ENCODE results near the gene PPP1R3G.

The PPP1R3G gene

DNA sequence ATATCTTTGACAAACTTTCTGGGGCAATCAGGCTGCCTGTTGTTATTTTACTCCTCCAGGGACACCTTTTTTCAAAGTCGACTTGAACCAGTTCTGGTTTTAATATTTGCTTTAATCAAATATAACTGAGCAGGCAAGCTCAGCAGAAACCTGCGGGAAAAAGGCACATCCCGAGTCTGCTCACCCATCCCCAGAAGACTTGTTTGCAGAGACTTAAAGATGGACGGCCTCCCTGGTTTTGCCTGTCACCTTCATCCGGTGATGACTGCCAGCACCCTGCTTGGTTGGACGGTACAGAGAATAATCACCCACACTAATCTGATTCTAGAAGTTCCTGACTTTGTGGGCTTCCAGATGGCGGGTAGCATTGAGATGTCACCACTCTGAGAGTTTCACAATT lies 36.8 kb downstream of the PPP1R3G start:
- no peak for DNase-seq

DNA sequence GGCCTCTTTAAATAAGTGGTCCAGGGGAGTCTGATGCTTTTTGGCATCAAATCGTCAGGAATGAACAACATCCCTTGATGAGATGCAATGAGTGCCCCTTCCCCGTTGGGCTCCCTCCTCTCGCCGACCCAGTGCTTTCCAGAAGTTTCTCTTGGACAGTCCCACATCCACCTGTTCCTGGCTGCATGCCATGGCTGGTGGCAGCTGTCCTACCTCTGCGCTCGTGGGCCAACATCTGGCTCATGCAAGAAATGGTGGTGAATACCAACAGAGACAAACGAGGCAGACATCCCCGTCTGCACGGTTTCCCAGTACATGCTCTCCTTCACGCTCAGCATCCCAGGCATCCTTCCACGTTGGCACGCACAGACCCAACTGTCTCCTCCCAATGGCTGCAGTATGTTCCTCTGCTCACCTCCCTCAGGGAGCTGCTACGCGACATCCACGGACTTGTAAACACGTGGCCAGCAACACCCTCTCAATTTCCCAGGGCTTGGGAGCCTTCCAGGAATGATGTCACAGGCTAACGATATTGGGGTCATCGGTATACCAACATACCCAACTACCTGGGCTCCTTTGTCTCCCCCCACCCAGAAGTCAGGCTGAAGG lies 37.5 kb downstream of the PPP1R3G start:
- DNase-seq = no peak

DNA sequence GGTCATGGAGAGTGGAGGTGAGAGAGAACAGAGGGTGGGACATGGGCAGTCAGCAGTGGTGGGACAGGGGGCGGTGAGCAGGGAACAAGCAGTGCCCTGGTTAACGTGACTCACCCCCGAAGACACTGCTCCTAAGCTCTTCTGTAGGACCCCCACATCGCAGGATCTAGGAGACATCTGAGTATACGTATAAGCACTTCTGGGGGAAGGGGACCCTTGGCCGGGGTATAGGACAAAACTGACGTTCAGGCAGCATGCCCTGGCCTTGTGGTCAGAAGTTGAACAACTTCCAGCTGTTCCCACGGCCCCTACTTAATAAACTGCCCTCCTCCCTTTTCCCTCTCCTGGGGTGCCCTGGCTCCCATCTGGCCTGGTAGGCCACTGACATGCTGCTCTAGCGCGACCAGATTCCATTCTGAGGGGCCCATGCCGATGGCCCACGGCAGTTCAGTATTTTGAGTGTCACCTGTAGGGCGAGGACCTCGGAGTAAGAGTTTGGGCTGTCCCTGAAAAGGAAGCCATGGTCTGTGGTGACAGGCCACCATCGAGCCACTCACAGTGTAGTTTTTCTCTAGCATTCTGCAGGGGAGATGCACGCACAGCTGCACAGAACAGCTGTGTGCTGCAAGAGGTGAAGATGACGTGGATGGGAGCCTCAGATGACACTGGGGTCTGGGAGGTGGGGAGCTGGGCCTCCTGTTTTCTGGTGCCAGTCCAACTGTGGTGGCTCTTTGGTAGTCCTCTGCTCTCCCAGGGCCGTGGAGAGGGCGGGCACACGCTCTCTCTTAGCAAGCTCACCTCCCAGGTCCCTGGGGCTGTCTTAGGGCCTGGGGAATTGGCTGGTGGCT lies 38.4 kb downstream of the PPP1R3G start:
- DNase-seq = no peak

DNA sequence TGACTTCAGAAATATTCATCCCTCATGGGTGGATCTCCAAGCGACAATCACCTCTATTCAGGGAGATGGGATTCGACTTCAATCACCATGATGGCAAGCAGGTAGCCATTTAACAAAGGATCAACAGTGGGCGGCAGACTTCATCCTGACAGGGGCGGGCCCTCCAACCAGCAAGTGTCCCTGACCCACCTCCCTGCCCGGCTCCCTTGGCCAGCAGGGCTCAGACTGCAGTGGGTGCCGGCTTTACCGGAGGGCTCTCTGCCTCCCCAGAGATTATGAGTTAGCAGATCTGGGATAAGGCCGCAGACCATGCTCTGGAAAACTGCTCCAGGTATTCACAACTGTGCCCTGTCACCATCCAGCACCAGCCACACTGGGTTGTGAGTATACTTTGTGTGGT lies 39.4 kb downstream of the PPP1R3G start:
- no peak for DNase-seq

DNA sequence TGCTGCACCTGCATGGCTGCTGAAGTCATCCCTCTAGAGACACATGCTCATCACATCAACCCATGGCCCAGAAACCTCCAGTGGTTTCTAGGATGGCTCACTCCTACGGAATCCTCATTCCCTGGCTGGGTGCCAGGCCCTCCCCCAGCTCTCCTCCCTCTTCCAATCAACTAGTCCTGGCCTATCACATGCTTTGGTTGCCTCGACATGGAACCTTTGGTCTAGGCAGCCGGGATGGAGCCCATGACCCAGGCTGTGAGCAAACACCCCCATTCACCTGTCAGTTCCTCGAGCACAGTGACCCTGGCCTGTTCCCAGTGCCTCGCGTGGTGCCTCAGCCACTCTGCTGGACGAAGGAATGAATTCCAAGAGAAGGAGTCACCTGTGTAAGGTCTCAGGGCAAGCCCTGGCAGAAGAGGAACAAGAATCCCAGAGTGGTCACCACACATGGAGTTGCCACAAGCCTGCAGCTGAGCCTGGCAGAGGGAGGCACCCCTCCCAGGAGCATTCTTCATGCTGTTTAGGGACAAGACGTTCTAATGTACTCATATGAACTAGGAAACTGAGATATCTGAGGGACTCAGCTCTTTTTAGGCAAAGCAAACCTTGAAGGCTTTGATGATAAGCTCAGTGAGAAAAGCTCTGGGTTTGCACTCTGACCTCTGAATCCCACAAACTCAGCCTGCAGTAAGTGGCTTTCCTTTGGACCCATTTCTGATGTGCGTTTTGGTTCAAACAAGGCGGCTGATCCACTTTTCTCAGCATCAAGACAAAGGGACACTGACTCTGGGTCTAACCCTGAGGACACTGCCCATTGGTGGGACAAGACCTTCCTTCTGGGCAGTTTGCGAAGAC lies 40.2 kb downstream of the PPP1R3G start:
- DNase-seq = no peak

DNA sequence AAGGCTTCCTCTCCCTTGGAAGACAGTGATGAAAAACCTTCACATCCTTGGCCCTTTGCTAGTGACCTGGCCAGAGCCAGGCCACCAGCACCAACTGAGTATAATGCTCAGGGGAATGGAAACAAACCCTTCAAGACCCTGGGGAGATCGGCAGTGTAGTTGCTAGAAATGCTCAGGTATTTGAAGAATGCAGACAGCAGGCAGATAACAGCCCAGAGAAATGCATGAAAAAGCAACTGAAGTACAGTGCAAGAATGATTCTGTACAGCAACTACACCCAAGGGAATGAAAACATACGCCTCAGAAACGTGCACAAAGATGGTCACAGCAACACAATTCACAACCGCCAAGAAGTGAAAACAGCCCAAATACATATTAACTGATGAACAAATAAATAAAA lies 41.1 kb downstream of the PPP1R3G start:
- no peak for DNase-seq

DNA sequence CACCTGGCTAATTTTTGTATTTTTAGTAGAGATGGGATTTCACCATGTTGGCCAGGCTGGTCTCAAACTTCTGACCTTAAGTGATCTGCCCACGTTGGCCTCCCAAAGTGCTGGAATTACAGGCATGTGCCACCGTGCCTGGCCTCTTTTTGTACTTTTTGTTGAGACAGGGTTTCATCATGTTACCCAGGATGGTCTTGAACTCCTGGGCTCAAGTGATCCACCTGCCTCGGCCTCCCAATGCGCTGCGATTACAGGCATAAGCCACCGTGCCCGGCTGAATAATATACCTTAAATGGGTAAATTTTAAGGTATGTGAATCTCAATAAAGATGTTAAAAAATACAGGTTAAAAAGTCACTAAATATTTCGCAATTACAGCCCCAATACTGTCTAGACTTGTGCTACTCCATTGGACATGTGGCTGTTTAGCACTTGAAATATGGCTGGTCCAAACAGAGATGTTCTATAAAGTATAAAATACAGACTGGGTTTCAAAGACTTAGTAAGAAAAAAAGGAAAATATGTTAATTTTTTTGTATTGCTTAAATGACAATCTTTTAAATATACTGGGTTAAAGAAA lies 42.1 kb downstream of the PPP1R3G start:
- no peak for DNase-seq

DNA sequence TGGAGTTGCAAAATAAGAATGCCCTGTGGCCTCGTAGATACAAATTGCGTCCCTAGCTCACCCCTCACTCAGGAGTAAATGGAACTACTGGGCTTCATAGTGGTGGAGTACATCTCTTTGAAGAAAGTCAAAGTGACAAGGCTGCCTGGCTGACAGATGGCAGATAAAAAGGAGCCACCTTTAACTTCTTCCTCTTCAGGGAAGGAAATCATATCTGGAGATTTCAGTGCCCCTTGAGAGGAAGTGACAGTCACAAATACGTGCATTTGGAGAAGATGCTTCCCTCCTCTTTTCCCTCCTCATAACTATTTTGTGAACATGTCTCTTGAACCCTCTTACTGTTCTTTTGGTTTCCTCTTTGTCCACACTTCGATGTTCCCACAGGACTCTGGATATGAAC lies 43.2 kb downstream of the PPP1R3G start:
- no peak for DNase-seq

DNA sequence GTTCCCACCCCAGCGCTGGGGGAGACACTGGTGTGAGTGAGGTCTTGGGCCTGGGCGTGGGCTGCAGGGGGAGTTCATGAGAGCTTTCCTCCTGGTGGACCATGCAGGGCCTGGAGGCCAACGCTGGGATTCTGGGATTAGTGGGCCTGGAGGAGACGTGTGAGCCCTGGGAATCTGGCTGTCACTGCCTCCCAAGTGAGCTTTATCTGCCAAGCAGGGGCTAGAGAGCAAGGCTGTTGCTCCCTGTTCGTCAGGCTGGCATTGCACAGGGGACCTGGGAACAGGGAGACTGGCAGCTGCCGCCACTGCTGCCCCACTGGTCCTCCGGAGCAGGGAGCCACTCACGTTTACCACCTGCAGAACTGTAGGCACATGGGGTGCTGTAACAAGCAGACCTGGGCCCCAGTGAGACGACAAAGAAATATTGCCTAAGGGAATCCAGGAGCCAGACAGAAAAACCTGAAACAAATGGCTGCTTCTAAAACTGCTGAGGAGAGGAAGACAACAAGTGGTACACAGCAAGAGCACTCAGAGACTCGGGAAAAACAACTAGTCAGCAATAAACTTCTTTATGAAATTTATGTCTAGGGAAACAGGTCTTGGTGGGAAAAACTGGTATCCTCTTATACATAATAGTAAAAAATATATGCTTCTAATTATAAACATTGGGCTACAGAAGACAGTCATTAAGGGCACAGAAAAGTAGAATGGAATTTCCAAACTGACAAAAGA lies 45.2 kb downstream of the PPP1R3G start:
- no peak for DNase-seq

DNA sequence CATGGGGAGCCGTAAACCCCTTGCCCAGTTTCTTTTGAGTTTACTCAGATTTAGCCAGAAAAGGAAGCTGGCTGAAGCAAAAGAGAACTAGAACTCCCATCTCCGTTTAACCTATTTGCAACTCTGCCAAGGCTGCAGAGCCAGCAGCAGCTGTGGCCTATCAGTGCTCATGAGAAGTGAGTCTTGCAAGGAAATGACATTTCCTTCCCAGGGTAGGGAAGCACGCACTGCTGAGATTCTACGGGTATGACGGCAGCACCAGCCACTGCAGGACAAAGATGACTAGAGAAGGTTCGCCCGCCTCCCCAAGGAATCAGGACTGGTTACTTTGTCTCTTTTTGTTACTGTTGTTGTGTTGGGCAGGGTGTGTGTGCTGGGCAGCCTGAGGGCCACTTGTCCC lies 47.6 kb downstream of the PPP1R3G start:
- DNase-seq = no peak

DNA sequence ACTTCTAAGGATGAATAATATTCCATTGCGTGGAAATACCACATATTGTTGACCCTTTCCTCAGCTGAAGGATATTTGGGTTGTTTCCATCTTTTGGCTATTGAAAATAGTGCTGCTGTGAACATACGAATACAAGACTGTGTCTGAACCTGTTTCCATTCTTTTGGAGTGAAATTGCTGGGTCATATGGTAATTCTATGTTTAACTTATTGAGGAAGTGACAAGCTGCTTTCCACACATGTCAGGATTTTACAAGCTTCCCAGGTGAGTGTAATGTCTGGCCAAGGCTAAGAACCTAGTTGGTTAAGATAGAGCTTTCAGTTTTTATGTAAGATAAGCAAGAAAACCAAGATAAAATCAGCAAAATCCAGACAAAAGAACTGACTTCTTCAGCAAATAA lies 48.8 kb downstream of the PPP1R3G start:
- no peak for DNase-seq

DNA sequence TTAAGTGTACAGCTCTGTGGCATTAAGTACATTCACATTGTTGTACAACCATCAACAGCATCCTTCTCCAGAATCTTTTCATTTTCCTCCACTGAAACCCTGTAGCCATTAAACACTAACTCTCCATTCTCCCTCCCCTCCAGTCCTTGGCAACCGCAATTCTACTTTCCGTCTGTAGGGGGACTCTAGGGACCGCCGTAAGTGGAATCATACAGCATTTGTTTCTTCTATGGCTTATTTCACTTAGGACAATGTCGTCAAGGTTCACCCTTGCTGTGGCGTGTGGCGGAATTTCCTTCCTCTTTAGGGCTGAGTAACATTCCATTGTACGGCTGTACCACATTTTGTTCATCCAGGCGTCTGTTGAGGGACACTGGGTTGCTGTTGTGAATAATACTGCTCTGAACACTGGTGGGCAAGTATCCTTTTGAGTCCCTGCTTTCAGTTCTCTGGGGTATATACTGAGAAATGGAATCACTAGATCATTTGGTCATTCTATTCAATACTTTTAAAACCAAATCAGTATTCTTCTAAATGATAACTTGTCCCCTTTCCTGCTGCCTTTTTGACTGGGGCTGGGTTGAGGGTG lies 50.7 kb downstream of the PPP1R3G start:
- DNase-seq = peak; percentile 3 to 7

DNA sequence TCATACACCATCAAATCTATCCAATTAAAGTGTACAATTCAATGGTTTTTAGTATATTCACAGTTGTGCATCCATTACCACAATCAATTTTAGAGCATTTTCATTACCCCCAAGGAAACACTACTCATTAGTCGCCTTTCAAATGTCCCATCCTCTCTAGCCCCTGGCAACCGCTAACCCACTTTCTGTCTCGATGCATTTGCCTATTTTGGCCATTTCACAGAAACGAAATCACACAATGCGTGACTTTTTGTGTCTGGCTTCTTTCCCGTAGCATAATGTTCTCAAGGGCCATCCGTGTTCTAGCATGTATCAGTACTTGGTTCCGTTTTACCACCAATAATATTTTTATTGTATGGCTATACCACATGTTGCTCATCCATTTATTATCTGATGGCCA lies 51.7 kb downstream of the PPP1R3G start:
- no peak for DNase-seq

Measured in SHP77 (cell line).